HepG2 (cell line): Measurements from ENCODE around the gene SMURF2. TPM values are rescaled to one million over a fixed set of nuclear protein-coding genes. Genes with fewer than 3 reads are reported as not detected.
A peak's percentile ranks its signal among the peaks of the same experiment; 100 is the strongest.

Experiments
- ATF1 ChIP-seq: IDR thresholded peaks from 2 replicates; pipeline ENCODE4 v1.6.1; 2016; ENCODE audit warnings: mild to moderate bottlenecking, control low read depth
- CREB1 ChIP-seq, 2 experiments: fragments of 450-650 bp in 1 of 2; IDR thresholded peaks; 2 replicates each; pipeline ENCODE4 v1.6.1; 2016 to 2017; ENCODE audit warnings: control low read depth in 1 of 2, mild to moderate bottlenecking in 1 of 2, missing compliant biosample characterization in 1 of 2, missing genetic modification characterization in 1 of 2
- EED ChIP-seq: sonication (generic); formaldehyde crosslinking; IDR thresholded peaks from 2 replicates; pipeline ENCODE4 v1.5.0; 2020; ENCODE audit warnings: mild to moderate bottlenecking, missing genetic modification reagents
- MEIS2 ChIP-seq: sonication (generic); formaldehyde crosslinking; IDR thresholded peaks from 2 replicates; pipeline ENCODE4 v1.9.0; 2021; ENCODE audit warnings: mild to moderate bottlenecking, missing genetic modification reagents
- MYNN ChIP-seq: sonication (generic); formaldehyde crosslinking; IDR thresholded peaks from 2 replicates; pipeline ENCODE4 v1.4.0; 2020; ENCODE audit warnings: mild to moderate bottlenecking, low read depth, missing genetic modification reagents
- NCOA5 ChIP-seq: sonication (generic); formaldehyde crosslinking; IDR thresholded peaks from 2 replicates; pipeline ENCODE4 v1.4.0; 2020; ENCODE audit warnings: missing genetic modification reagents
- NKX3-1 ChIP-seq: sonication (generic); formaldehyde crosslinking; IDR thresholded peaks from 2 replicates; pipeline ENCODE4 v1.5.0; 2020; ENCODE audit warnings: missing genetic modification reagents
- SALL1 ChIP-seq: sonication (generic); formaldehyde crosslinking; IDR thresholded peaks from 2 replicates; pipeline ENCODE4 v1.8.0; 2022; ENCODE audit warnings: mild to moderate bottlenecking, missing genetic modification reagents
- SIN3B ChIP-seq: fragments of 150-350 bp; IDR thresholded peaks from 2 replicates; pipeline ENCODE4 v1.6.1; 2014; ENCODE audit warnings: low read length
- ZBTB38 ChIP-seq: sonication (generic); formaldehyde crosslinking; IDR thresholded peaks from 2 replicates; pipeline ENCODE4 v1.5.1; 2020; ENCODE audit warnings: mild to moderate bottlenecking, missing genetic modification reagents
- ZC3H4 ChIP-seq: sonication (generic); formaldehyde crosslinking; IDR thresholded peaks from 2 replicates; pipeline ENCODE4 v1.4.0; 2020; ENCODE audit warnings: missing genetic modification reagents, borderline replicate concordance
- ZFP90 ChIP-seq: sonication (generic); formaldehyde crosslinking; IDR thresholded peaks from 2 replicates; pipeline ENCODE4 v1.8.0; 2022; ENCODE audit warnings: missing genetic modification reagents, mild to moderate bottlenecking, inconsistent platforms, borderline replicate concordance
- ZNF333 ChIP-seq: sonication (generic); formaldehyde crosslinking; IDR thresholded peaks from 2 replicates; pipeline ENCODE4 v1.4.0; 2020; ENCODE audit warnings: mild to moderate bottlenecking, missing genetic modification reagents, borderline replicate concordance
- ZNF552 ChIP-seq: sonication (generic); formaldehyde crosslinking; IDR thresholded peaks from 2 replicates; pipeline ENCODE4 v1.9.0; 2022; ENCODE audit warnings: missing genetic modification reagents, mild to moderate bottlenecking, borderline replicate concordance
- ZNF589 ChIP-seq: sonication (generic); formaldehyde crosslinking; conservative IDR thresholded peaks from 2 replicates; pipeline ENCODE4 v1.8.0; 2022; ENCODE audit warnings: mild to moderate bottlenecking, moderate library complexity, missing genetic modification reagents
- ZNF766 ChIP-seq: sonication (generic); formaldehyde crosslinking; IDR thresholded peaks from 2 replicates; pipeline ENCODE4 v1.5.0; 2020; ENCODE audit warnings: missing genetic modification reagents, borderline replicate concordance
- ZNF777 ChIP-seq: sonication (generic); formaldehyde crosslinking; IDR thresholded peaks from 2 replicates; pipeline ENCODE4 v1.4.0; 2020; ENCODE audit warnings: missing genetic modification reagents
- ZNF790 ChIP-seq: sonication (generic); formaldehyde crosslinking; IDR thresholded peaks from 2 replicates; pipeline ENCODE4 v1.8.0; 2022; ENCODE audit warnings: missing genetic modification reagents, mild to moderate bottlenecking, borderline replicate concordance
- polyA plus RNA-seq, 8 experiments: library from polyadenylated mRNA; depleted of rRNA in 3 of 8; stranded (reverse) in 7 of 8; unstranded in 1 of 8; fragments of >200 nt; fragmentation: Illumina TruSeq in 4 of 8; extraction: Trizol in 4 of 8; gene quantifications; 2 replicates each; pipeline versions ENCODE4 v1.2.1 to v1.2.3, GENCODE V29; 2011 to 2016; ENCODE audit warnings: low read depth in 4 of 8, missing spikeins in 1 of 8, mixed read lengths in 1 of 8; ENCODE audit not compliant: insufficient read depth in 1 of 8
- total RNA-seq, 5 experiments: library from RNA; depleted of rRNA; stranded (reverse); fragments of >200 nt; fragmentation: Illumina TruSeq; extraction: Trizol; gene quantifications; 2 replicates each; pipeline ENCODE4 v1.2.3, GENCODE V29; 2016; ENCODE audit warnings: low read depth in 1 of 5
- TF ChIP-seq, protein P1 (sequence below): sonication (generic); formaldehyde crosslinking; IDR thresholded peaks from 2 replicates; pipeline ENCODE4 v1.4.0; 2020; ENCODE audit warnings: missing genetic modification reagents, borderline replicate concordance
- TF ChIP-seq, protein P2 (sequence below): sonication (generic); formaldehyde crosslinking; IDR thresholded peaks from 2 replicates; pipeline ENCODE4 v1.4.0; 2020; ENCODE audit warnings: missing genetic modification reagents
- TF ChIP-seq, protein P3 (sequence below): sonication (generic); formaldehyde crosslinking; IDR thresholded peaks from 2 replicates; pipeline ENCODE4 v1.9.0; 2021; ENCODE audit warnings: missing genetic modification reagents, borderline replicate concordance
- TF ChIP-seq, protein P4 (sequence below): sonication (generic); formaldehyde crosslinking; IDR thresholded peaks from 2 replicates; pipeline ENCODE4 v1.5.0; 2020; ENCODE audit warnings: missing genetic modification reagents, mild to moderate bottlenecking, borderline replicate concordance

The SMURF2 gene
- total and polyA plus RNA-seq, 2 of the 13 experiments (the other 11 are each of a cell fraction or from before 2014, with no cell fraction given): 14.9 to 24.3 TPM

DNA sequence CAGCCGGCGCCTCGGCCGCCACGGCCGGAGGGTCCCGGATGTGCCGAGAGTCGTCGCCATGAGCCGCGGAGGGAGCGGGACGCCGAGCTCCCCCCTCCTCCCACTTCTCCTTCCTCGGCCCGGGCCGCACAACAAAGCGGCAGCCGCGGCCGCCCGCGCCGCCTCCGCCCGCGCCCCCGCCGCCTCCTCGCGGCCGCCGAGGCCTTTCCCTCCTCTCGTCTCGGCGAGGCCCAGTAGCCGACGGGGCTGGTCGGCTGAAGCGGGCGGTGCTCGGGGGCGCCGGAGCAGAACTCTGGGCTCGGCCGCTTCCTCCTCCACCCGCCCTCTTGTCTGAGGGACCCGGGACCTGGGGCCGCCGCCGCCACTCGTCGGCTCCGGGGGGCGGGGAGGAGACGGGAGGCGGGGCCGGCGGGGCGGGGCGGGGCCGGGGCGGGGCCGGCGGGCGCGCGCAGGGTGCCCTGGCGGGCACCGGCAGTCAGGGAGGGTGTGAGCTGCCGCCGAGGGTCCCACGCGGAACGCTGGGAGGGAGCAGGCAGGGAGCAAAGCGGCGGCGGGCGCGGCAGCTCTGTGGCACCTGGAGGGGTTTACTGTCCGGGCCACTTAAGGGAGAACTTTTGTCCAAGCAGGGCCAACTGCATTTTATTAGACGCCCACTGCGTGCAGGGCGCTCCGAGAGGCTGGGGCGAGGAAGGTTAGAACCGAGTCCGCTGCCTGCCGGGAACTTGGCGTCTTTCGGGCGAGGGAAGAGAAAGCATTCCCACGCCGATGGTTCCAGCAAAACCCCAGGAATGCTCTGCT is at the start of gene SMURF2 (continued):
- TF ChIP-seq, protein P1, sequence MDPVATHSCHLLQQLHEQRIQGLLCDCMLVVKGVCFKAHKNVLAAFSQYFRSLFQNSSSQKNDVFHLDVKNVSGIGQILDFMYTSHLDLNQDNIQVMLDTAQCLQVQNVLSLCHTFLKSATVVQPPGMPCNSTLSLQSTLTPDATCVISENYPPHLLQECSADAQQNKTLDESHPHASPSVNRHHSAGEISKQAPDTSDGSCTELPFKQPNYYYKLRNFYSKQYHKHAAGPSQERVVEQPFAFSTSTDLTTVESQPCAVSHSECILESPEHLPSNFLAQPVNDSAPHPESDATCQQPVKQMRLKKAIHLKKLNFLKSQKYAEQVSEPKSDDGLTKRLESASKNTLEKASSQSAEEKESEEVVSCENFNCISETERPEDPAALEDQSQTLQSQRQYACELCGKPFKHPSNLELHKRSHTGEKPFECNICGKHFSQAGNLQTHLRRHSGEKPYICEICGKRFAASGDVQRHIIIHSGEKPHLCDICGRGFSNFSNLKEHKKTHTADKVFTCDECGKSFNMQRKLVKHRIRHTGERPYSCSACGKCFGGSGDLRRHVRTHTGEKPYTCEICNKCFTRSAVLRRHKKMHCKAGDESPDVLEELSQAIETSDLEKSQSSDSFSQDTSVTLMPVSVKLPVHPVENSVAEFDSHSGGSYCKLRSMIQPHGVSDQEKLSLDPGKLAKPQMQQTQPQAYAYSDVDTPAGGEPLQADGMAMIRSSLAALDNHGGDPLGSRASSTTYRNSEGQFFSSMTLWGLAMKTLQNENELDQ (CRISPR knock-in tag): no peak
- TF ChIP-seq SALL1 (CRISPR knock-in tag) (peak; percentile 36; the same call in 1 of the 2 replicates), ZNF333 (no peak), NKX3-1 (CRISPR knock-in tag) (0 out of 2 replicates have a peak, but pooled peaks have one; percentile 57), EED (CRISPR knock-in tag) (no peak), ZC3H4 (CRISPR knock-in tag) (no peak), SIN3B (no peak), ZBTB38 (CRISPR knock-in tag) (no peak), ZFP90 (peak; percentile 47; the same call in 1 of the 2 replicates), ATF1 (CRISPR knock-in tag) (no peak), ZNF766 (CRISPR knock-in tag) (0 out of 2 replicates have a peak, but pooled peaks have one; percentile 49), ZNF589 (CRISPR knock-in tag) (no peak), ZNF777 (peak; percentile 90), MEIS2 (CRISPR knock-in tag) (peak; percentile 50), ZNF790 (CRISPR knock-in tag) (no peak), ZNF552 (CRISPR knock-in tag) (no peak), NCOA5 (CRISPR knock-in tag) (no peak), MYNN (CRISPR knock-in tag) (0 out of 2 replicates have a peak, but pooled peaks have one; percentile 36), CREB1 (IDR thresholded peaks at IDR 0.05) (no peak), CREB1 (CRISPR knock-in tag; IDR thresholded peaks at IDR 0.05) (no peak)
- TF ChIP-seq, protein P2, sequence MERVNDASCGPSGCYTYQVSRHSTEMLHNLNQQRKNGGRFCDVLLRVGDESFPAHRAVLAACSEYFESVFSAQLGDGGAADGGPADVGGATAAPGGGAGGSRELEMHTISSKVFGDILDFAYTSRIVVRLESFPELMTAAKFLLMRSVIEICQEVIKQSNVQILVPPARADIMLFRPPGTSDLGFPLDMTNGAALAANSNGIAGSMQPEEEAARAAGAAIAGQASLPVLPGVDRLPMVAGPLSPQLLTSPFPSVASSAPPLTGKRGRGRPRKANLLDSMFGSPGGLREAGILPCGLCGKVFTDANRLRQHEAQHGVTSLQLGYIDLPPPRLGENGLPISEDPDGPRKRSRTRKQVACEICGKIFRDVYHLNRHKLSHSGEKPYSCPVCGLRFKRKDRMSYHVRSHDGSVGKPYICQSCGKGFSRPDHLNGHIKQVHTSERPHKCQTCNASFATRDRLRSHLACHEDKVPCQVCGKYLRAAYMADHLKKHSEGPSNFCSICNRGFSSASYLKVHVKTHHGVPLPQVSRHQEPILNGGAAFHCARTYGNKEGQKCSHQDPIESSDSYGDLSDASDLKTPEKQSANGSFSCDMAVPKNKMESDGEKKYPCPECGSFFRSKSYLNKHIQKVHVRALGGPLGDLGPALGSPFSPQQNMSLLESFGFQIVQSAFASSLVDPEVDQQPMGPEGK (CRISPR knock-in tag): peak; percentile 35; the same call in 1 of the 2 replicates
- TF ChIP-seq, protein P3, sequence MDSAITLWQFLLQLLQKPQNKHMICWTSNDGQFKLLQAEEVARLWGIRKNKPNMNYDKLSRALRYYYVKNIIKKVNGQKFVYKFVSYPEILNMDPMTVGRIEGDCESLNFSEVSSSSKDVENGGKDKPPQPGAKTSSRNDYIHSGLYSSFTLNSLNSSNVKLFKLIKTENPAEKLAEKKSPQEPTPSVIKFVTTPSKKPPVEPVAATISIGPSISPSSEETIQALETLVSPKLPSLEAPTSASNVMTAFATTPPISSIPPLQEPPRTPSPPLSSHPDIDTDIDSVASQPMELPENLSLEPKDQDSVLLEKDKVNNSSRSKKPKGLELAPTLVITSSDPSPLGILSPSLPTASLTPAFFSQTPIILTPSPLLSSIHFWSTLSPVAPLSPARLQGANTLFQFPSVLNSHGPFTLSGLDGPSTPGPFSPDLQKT (CRISPR knock-in tag): no peak; the same call in 1 of the 2 replicates
- TF ChIP-seq, protein P4, sequence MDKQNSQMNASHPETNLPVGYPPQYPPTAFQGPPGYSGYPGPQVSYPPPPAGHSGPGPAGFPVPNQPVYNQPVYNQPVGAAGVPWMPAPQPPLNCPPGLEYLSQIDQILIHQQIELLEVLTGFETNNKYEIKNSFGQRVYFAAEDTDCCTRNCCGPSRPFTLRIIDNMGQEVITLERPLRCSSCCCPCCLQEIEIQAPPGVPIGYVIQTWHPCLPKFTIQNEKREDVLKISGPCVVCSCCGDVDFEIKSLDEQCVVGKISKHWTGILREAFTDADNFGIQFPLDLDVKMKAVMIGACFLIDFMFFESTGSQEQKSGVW (CRISPR knock-in tag): no peak
